Measurements from ENCODE around the gene CRACR2A.

Gene CRACR2A

DNA sequence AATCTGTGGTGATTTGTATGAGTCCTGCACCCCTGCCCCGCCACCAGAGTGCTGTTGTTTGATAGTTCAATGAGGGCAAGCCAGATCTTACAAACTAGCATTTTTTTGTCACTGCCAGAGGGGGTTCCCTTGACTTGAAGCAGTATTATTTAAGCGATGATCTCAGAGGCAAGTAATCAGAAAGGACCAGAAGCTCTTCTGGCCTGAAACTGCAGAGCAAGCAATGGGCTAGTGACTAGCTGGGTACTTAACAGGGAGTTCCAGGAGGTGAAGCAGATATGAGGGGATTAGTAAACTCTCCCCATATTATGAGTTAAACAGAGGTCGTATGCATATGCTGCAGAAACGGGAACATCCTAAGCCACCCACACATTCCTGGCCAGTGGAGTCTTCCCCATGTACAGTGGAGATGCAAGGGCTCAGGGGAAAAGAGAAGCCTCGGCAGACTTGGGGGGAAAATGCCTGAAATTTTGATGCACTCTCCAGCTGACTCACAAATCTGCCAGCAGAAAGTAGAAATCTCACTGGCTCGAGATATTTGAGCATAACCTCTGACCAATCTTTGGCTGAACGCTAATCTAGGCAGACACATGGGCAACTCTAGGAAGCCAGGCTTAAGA lies 8.3 kb upstream of the CRACR2A start:
- H3K27ac ChIP-seq: no peak overlapping the region
- TF ChIP-seq, protein P1, sequence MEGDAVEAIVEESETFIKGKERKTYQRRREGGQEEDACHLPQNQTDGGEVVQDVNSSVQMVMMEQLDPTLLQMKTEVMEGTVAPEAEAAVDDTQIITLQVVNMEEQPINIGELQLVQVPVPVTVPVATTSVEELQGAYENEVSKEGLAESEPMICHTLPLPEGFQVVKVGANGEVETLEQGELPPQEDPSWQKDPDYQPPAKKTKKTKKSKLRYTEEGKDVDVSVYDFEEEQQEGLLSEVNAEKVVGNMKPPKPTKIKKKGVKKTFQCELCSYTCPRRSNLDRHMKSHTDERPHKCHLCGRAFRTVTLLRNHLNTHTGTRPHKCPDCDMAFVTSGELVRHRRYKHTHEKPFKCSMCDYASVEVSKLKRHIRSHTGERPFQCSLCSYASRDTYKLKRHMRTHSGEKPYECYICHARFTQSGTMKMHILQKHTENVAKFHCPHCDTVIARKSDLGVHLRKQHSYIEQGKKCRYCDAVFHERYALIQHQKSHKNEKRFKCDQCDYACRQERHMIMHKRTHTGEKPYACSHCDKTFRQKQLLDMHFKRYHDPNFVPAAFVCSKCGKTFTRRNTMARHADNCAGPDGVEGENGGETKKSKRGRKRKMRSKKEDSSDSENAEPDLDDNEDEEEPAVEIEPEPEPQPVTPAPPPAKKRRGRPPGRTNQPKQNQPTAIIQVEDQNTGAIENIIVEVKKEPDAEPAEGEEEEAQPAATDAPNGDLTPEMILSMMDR (conservative IDR thresholded peaks at IDR 0.05): no peak

DNA sequence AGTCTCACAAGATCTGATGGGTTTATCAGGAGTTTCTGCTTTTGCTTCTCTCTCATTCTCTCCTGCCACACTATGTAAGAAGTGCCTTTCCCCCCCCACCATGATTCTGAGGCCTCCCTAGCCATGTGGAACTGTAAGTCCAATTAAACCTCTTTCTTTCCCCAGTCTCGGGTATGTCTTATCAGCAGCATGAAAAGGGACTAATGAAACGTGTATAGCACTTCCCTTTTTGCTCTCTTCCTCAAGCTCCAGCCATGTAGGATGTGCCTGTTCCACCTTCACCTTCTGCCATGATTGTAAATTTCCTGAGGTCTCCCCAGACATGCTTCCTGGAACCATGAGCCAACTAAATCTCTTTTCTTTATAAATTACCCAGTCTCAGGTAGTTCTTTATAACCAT lies 7.0 kb upstream of the CRACR2A start:
- TF ChIP-seq, protein P1 (conservative IDR thresholded peaks at IDR 0.05): no peak
- no peak overlapping the region for H3K27ac ChIP-seq

DNA sequence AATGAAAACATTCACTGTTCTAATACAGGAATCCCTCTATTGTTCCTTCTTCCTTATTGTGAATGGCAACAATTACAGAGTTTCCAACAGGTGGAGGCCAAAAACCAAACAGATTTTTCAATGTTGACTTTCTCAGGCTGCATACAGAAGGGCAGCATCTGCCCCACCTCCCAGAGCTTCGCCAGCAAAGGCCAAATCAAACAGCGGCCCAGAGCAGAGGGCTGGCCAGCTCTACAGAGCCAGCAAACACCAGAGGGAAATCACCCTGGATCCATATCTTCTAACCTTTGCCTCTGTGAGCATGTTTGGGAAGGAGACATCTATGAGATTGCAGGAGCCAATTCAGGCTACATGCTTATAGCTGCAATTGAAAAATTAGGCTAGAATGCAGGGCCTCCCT lies 4.4 kb upstream of the CRACR2A start:
- TF ChIP-seq, protein P1 (conservative IDR thresholded peaks at IDR 0.05): no peak

DNA sequence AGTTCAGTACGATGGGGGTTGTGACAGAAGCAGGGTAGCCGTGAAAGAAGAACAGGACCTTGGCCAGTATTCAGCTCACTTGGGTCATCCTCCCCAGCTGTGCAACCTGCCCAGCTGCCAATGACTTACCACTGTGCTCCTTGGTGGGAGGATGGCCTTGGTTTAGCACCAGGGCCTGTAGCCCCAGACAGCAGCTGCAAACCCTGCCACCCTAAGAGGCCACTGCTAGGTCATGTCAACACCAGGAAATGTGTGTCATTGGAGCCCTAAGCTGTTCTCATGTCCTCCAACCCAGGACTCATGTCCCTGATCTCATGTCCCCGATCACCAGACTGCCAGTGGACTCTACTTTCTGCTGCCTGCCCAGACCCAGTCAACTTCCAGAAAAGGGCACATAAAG lies 3.0 kb upstream of the CRACR2A start:
- TF ChIP-seq, protein P1 (conservative IDR thresholded peaks at IDR 0.05): no peak
- peak overlapping the region; percentile 80 for H3K27ac ChIP-seq

More for the DNA sequence above, 4.4 kb upstream of the CRACR2A start:
- peak overlapping the region; percentile 80 for H3K27ac ChIP-seq

DNA sequence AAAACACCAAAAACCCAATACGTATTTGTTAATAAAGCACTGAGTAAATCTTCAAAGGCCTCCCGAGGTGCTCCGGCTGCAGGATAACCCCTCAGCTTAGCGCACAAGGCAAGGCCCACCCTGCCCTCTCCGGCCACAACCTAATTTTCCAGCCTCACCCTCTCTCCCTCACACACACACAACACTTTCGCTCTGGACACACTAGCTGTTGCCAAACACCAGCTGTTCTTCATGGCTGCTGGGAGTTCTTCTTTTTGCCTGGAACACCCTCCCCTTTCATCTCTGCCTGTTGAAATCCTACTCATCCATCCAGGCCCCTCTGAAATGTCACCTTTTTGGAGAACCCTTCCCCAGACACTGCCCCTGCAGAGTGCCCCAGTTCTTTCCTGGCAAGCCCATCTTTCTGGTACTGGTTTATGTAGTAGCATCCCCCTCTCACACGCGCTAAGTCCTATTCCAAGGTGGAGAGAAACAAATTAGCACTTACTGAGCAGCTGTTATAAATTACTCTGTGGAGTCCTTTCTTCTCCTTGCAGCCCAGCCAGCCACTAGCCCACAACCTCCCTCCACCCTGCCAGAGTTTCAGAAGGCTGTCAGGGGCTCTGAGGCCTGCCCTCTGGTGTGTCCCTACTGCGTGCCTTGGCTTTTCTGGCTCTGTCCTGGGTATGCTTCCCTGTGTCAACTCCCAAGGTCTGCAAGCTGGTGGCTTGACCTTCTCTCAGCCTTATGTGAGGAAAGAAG lies 805 bp upstream of the CRACR2A start:
- TF ChIP-seq, protein P1 (conservative IDR thresholded peaks at IDR 0.05): no peak
- H3K27ac ChIP-seq: peak overlapping the region; percentile 91; the same call in 1 of the 2 replicates

DNA sequence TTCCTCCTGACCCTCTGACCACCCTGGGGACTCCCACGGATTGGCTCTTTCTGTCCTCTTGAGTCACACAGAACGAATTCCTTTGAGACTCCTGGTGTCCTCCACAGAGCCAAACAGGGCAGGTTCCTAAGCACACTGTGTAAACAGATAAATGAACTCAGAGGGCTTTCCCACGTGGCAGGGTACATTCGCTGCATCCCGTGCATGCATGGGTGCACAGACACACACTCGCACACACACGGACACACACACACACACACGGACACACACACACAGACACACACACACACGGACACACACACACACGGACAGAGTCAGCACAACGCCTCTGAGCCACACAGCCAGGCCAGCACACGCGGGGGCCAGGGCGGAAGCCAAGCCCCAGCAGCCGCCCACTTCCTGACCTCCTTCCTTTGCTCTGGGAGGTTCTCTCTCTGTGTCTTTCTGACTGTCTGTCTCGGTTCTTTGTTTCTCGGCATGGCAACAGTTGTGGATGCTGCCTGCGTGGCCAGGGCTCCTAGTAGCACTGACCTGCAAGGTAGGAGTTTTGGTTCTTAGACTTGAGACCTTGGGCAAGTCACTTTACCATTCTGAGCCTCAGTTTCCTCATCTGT lies 706 bp downstream of the CRACR2A start:
- TF ChIP-seq, protein P1 (conservative IDR thresholded peaks at IDR 0.05): no peak
- H3K27ac ChIP-seq: peak overlapping the region; percentile 91
